GM19372 (cell line): Measurements from ENCODE around the gene MRAP2.
"Not testable (repeated sequence)": the region's sequence is repeated elsewhere in the genome, so short reads cannot be mapped to it uniquely, and the experiment has no call there.

ENCODE experiments used
- ATAC-seq: cut with Tn5 transposase; IDR thresholded peaks from one replicate; pipeline ENCODE4 v1.9.1; 2021; ENCODE audit warnings: mild to moderate bottlenecking, low read depth, moderate library complexity; ENCODE audit not compliant: unreplicated experiment

Gene MRAP2

GRCh38 chr6:84068873-84069272, 35.3 kb downstream of the MRAP2 start:
- ATAC-seq = not testable (repeated sequence)

- no peak for ATAC-seq
Measured at GRCh38 chr6:84072442-84072997, 38.9 kb downstream of the MRAP2 start.

- ATAC-seq = no peak
Measured at GRCh38 chr6:84074988-84075781, 41.6 kb downstream of the MRAP2 start.

- no peak for ATAC-seq
Measured at GRCh38 chr6:84077645-84078044, 44.1 kb downstream of the MRAP2 start.

GRCh38 chr6:84078335-84078734, 44.8 kb downstream of the MRAP2 start:
- ATAC-seq = no peak

GRCh38 chr6:84081222-84081621, 47.6 kb downstream of the MRAP2 start:
- ATAC-seq = no peak

- ATAC-seq = no peak
Measured at GRCh38 chr6:84082689-84083265, 49.2 kb downstream of the MRAP2 start.

- not testable (repeated sequence) for ATAC-seq
Measured at GRCh38 chr6:84084705-84085104, 51.1 kb downstream of the MRAP2 start.

GRCh38 chr6:84086056-84086455, 52.5 kb downstream of the MRAP2 start:
- no peak for ATAC-seq

- no peak for ATAC-seq
Measured at GRCh38 chr6:84086545-84087429, 53.2 kb downstream of the MRAP2 start.

GRCh38 chr6:84089081-84089480, 55.5 kb downstream of the MRAP2 start:
- no peak for ATAC-seq

- no peak for ATAC-seq
Measured at GRCh38 chr6:84089552-84089951, 56.0 kb downstream of the MRAP2 start.

- peak; percentile 57 for ATAC-seq
Measured at GRCh38 chr6:84093441-84094435, 60.2 kb downstream of the MRAP2 start.

- ATAC-seq = no peak
Measured at GRCh38 chr6:84095156-84095555, 61.6 kb downstream of the MRAP2 start.

GRCh38 chr6:84103029-84103428, 69.5 kb downstream of the MRAP2 start:
- no peak for ATAC-seq

GRCh38 chr6:84105215-84105924, 71.8 kb downstream of the MRAP2 start:
- ATAC-seq = not testable (repeated sequence)

GRCh38 chr6:84107495-84107894, 73.9 kb downstream of the MRAP2 start:
- no peak for ATAC-seq

GRCh38 chr6:84111351-84111750, 77.8 kb downstream of the MRAP2 start:
- ATAC-seq = not testable (repeated sequence)
